Measurements from ENCODE around the gene TMPRSS4.

The TMPRSS4 gene

GRCh38 chr11:118049771-118050170, 27.1 kb upstream of the TMPRSS4 start:
- no peak overlapping the region for H3K27ac ChIP-seq
- no peak for TF ChIP-seq CTCF (conservative IDR thresholded peaks at IDR 0.05; ENCODE audit: low read depth)
- ChIA-PET POLR2A (ENCODE audit: low non-redundant PET) (no interaction called here), CTCF (no interaction called here)
- DNase-seq (ENCODE audit: low spot score) = no peak

- no peak for TF ChIP-seq CTCF (conservative IDR thresholded peaks at IDR 0.05; ENCODE audit: low read depth)
- ChIA-PET POLR2A (ENCODE audit: low non-redundant PET) (no interaction called here), CTCF (no interaction called here)
- H3K27ac ChIP-seq = no peak overlapping the region
- DNase-seq (ENCODE audit: low spot score) = no peak
Observed at GRCh38 chr11:118050208-118050891, 26.5 kb upstream of the TMPRSS4 start.

GRCh38 chr11:118051136-118051610, 25.7 kb upstream of the TMPRSS4 start:
- TF ChIP-seq CTCF (conservative IDR thresholded peaks at IDR 0.05; ENCODE audit: low read depth) = no peak
- H3K27ac ChIP-seq = no peak overlapping the region
- POLR2A ChIA-PET (ENCODE audit: low non-redundant PET) = no interaction called here
- CTCF ChIA-PET = interaction anchor here (0.6 kb wide), 1 partner anchor 668 kb away, joined by 4 read pairs; no protein-coding TSS in a partner anchor
- no peak for DNase-seq (ENCODE audit: low spot score)

GRCh38 chr11:118051611-118052461, 25.0 kb upstream of the TMPRSS4 start:
- ChIA-PET POLR2A (ENCODE audit: low non-redundant PET) (no interaction called here), CTCF (interaction anchor here (1.9 kb wide), 1 partner anchor 105 kb away, joined by 21 read pairs; no protein-coding TSS in a partner anchor)
- TF ChIP-seq CTCF (conservative IDR thresholded peaks at IDR 0.05; ENCODE audit: low read depth) = no peak
- no peak overlapping the region for H3K27ac ChIP-seq
- DNase-seq (ENCODE audit: low spot score) = no peak

- no peak for DNase-seq (ENCODE audit: low spot score)
- H3K27ac ChIP-seq = no peak overlapping the region
- POLR2A ChIA-PET (ENCODE audit: low non-redundant PET) = interaction anchor here (0.5 kb wide), 1 partner anchor 55 kb away, joined by 3 read pairs; no protein-coding TSS in a partner anchor
- TF ChIP-seq CTCF (conservative IDR thresholded peaks at IDR 0.05; ENCODE audit: low read depth) = no peak
- CTCF ChIA-PET = interaction anchor here (0.6 to 2.5 kb wide), 13 partner anchors 7 to 245 kb away, joined by 3 to 21 read pairs (median 4); no protein-coding TSS in a partner anchor
Observed at GRCh38 chr11:118052581-118053206, 24.2 kb upstream of the TMPRSS4 start.
